ENCODE measurements around the gene KLHDC7B.

KLHDC7B gene

GRCh38 chr22:50600538-50600937 is 54.8 kb downstream of the KLHDC7B start, which contains the start of gene MAPK8IP2:
MAPK8IP2 (plus strand) TSS chr22:50600793; CDS start chr22:50600819, 26 bp downstream.
- DNase-seq = no peak

All from CD4-positive, alpha-beta T cell treated with Interleukin-17A for 1 hour (primary cell).